GM19467 (cell line): ENCODE results near the gene PKN2.
A peak's percentile ranks its signal among the peaks of the same experiment; 100 is the strongest.
"Not testable (repeated sequence)": the region's sequence is repeated elsewhere in the genome, so short reads cannot be mapped to it uniquely, and the experiment has no call there.

ENCODE experiments used
- ATAC-seq: cut with Tn5 transposase; IDR thresholded peaks from one replicate; pipeline ENCODE4 v1.9.1; 2021; ENCODE audit warnings: mild to moderate bottlenecking, moderate library complexity; ENCODE audit not compliant: unreplicated experiment

PKN2 gene

GRCh38 chr1:88678405-88678804, 5.7 kb upstream of the PKN2 start:
- no peak for ATAC-seq

- ATAC-seq = no peak
Observed at GRCh38 chr1:88680471-88680870, 3.6 kb upstream of the PKN2 start.

GRCh38 chr1:88680911-88681622, 3.0 kb upstream of the PKN2 start:
- ATAC-seq = no peak

GRCh38 chr1:88684482-88685258, 597 bp downstream of the PKN2 start:
- ATAC-seq = peak; percentile 36

GRCh38 chr1:88685259-88685620, 1.2 kb downstream of the PKN2 start:
- no peak for ATAC-seq

GRCh38 chr1:88691540-88691939, 7.5 kb downstream of the PKN2 start:
- no peak for ATAC-seq

GRCh38 chr1:88695781-88696180, 11.7 kb downstream of the PKN2 start:
- no peak for ATAC-seq

GRCh38 chr1:88697503-88697902, 13.4 kb downstream of the PKN2 start:
- ATAC-seq = no peak

GRCh38 chr1:88698140-88698539, 14.1 kb downstream of the PKN2 start:
- no peak for ATAC-seq

GRCh38 chr1:88698764-88699163, 14.7 kb downstream of the PKN2 start:
- ATAC-seq = no peak

- no peak for ATAC-seq
Observed at GRCh38 chr1:88700425-88701013, 16.4 kb downstream of the PKN2 start.

- peak; percentile 66 for ATAC-seq
Observed at GRCh38 chr1:88701275-88701674, 17.2 kb downstream of the PKN2 start.

GRCh38 chr1:88701793-88702192, 17.7 kb downstream of the PKN2 start:
- not testable (repeated sequence) for ATAC-seq

- ATAC-seq = no peak
Observed at GRCh38 chr1:88708011-88708410, 23.9 kb downstream of the PKN2 start.

GRCh38 chr1:88712907-88713306, 28.8 kb downstream of the PKN2 start:
- ATAC-seq = not testable (repeated sequence)

- not testable (repeated sequence) for ATAC-seq
Observed at GRCh38 chr1:88716571-88716970, 32.5 kb downstream of the PKN2 start.

- no peak for ATAC-seq
Observed at GRCh38 chr1:88722492-88722891, 38.4 kb downstream of the PKN2 start.

GRCh38 chr1:88726697-88727096, 42.6 kb downstream of the PKN2 start:
- no peak for ATAC-seq

- no peak for ATAC-seq
Observed at GRCh38 chr1:88727205-88727604, 43.1 kb downstream of the PKN2 start.

GRCh38 chr1:88729297-88729696, 45.2 kb downstream of the PKN2 start:
- ATAC-seq = no peak

- no peak for ATAC-seq
Observed at GRCh38 chr1:88730132-88730675, 46.1 kb downstream of the PKN2 start.

- ATAC-seq = no peak
Observed at GRCh38 chr1:88730995-88731394, 46.9 kb downstream of the PKN2 start.
